GM18909 (cell line): ENCODE results near the gene BHLHA15.
A peak's percentile ranks its signal among the peaks of the same experiment; 100 is the strongest.

Experiments used
- ATAC-seq: cut with Tn5 transposase; IDR thresholded peaks from one replicate; pipeline ENCODE4 v1.9.1; 2021; ENCODE audit warnings: mild to moderate bottlenecking; ENCODE audit not compliant: unreplicated experiment, poor library complexity

BHLHA15 gene

DNA sequence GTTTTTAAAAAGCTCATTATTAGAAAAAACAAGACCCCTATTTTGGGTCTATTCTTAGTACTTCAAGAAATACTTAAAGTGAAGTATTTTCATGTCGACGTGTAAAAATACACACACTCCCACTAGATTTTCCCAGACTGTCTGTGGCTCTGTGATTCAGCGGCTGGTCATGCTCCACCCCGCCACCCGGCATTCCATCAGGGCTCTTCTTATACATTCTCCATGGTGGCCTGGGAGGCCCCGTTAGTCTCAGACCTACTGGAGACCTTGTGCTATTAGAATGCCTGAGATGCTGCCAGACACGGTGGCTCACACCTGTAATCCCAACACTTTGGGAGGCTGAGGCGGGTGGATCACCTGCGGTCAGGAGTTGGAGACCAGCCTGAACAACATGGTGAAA lies 27.7 kb downstream of the BHLHA15 start:
- no peak for ATAC-seq

DNA sequence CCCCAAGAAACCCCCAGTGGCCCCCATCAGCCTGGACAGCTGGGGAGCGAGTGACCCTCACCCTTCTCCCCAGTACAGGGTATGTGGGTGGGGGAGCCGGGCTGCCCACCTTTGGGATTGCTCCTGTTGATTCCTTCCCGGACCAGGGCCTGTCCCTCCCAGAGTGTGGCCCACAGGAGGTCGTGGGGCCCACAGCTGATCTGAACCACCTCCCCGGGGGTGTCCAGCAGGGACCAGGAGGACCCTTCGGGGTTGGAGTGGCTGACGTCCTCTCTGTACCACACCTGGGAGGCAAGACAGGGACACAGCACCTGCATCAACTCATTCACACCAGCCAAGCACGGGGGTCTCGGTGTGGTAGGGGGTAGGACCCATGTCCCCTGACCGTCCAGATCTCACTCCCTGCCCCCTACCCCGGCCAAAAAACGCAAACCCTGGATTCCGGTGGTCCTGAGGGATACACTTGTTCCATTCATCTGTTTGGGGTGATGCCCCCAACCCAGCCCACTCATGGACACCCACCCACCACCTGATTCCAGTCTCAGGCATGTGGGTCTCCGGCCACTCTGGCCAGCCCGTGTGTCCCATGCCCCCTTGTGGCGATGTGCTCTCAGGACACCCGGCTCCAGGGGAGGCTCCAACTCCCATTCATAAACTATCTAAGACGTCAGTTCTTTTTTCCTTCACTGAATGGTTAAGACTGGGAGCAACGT lies 29.9 kb downstream of the BHLHA15 start:
- ATAC-seq = no peak

DNA sequence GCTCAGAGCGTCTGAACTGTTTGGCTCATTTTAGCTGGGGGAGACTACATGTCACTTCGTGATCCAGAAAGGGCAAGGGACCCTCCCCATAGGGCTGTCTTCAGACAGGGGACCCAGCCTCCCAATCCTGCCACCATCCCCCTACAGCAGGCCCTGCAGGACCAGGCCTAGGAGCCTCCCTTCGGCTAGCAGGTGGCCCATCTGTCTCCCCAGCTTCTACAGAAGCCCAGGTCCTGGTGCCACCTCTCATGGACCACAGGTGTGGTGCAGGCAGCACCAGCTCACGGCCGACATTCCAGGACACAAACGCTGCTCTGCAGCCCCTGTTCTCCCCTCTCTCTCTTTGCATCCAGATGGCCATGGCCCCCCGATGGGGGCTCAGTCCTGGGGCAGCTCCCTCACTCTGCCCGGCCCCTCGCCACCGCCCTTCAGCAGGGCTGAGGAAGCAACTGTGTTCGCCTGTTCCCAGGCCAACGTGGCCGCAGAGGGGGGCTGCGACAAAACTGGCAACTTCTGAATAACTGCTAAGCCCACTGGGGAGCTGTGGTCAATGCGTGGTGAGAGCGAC lies 30.5 kb downstream of the BHLHA15 start:
- no peak for ATAC-seq

DNA sequence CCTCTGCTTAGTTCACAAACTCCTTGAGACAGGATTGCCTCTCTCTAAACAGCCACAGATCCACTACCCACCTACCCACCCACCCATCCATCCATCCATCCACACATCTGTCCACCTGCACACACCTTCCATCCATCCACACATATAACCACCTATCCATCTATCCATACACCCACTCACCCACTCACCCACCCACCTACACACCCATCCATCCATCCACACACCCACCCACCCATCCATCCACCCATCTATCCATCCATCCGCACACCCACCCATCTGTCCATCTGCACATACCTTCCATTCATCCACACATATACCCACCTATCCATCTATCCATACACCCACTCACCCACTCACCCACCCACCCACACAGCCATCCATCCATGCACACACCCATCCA lies 31.1 kb downstream of the BHLHA15 start:
- ATAC-seq = no peak

DNA sequence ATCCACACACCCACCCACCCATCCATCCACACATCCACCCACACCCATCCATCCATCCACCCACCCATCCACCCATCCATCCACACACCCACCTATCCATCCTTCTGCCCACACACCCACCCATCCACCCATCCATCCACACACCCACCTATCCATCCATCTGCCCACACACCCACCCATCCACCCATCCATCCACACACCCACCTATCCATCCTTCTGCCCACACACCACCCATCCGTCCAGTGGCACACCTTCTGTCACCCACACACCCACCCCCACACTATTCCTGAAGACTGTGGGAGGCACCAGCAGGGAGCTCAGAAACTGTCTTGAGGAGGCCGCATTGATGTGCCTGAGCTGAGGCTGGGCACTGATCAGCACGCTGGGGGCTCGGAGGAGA lies 31.7 kb downstream of the BHLHA15 start:
- no peak for ATAC-seq

DNA sequence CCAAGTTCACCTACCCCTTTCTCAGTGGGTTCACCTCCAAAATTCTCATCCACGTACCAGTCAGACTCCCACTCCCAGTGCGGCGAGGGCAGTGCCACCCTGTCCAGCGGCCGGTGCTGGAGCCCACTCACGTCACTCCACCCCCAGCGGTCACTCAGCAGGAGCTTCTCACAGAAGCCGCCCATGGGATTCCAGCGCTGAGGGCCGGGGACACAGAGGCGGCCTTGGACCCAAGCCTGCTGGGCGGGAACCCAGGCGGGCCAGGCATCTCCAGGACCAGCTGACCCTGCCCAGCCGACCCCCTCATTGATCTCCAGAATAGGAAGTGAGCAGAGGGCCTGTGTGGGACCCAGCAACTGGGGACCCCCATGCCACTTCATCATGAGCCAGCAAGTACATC lies 33.6 kb downstream of the BHLHA15 start:
- ATAC-seq = no peak

DNA sequence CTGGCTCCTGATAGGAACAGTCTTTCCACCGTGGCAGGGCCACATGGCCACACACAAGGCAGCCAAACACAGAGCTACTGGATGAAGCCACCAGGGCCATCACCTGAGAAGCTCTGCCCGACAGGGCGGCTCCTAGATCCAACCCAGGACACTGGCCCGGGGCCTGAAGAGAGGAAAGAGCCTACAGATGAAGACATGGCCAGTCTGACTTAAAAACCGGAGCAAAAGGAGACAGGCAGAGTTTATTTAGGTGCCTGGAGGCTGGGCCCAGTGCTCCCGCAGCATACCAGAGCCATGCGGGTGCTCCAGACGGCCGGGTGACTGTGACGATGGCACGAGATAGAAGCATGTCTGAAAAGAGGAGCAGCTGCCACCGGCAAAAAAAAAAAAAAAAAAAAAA lies 36.9 kb downstream of the BHLHA15 start:
- ATAC-seq = no peak

DNA sequence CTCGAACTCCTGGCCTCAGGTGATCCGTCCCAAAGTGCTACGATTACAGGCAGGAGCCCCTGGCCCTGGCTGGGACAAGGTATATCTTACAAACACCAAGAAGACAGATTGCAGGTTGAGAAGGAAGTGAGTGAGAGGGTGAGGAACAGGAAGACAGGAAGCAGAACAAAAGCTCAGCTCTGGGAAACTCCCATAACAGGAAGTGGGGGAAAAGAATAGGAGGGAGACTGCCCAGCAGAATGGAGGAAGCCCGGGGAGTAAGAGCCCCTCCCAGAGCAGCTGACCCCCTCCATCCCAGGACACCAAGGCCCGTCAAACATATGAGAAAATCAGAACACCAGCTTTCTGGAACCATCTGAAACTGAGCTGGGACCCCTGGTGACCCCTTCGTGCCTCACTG lies 37.9 kb downstream of the BHLHA15 start:
- ATAC-seq = no peak

DNA sequence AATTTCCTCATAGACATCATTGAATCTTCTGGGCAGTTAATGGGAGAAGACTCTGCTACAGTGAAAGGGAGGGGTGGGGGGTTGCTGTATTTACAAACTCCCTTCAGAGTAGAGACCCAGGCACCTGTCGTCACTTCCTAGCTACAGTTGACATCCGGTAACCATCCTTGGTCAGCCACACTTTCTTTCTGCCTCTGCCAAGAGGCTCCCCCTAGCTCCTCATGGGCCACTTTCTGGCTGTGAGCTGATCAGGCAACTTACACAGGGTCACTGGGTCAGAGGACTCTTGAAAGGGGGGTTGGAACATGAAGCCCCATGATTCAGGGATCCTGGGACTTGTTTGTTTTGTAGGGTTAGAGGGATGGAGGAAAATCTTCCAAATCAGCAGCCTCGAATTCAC lies 39.5 kb downstream of the BHLHA15 start:
- no peak for ATAC-seq

DNA sequence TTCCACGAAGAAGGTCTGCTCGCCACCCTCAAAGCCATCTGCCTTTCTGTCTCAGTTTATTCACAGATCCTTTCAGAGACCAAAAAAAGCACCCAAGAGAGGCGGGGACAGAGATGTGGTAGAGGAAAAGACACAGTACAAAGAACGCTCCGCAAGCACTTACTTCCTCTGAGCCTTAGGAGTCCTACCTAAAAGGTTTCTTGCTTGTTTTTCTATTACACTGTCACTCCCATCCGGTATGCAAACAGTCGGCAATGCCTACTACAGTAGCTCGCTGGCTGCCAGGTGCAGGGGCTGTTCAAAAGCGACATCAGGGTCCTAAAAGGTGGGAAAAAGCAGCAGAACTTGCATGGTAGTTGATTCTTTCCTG lies 40.0 kb downstream of the BHLHA15 start:
- peak; percentile 33 for ATAC-seq

DNA sequence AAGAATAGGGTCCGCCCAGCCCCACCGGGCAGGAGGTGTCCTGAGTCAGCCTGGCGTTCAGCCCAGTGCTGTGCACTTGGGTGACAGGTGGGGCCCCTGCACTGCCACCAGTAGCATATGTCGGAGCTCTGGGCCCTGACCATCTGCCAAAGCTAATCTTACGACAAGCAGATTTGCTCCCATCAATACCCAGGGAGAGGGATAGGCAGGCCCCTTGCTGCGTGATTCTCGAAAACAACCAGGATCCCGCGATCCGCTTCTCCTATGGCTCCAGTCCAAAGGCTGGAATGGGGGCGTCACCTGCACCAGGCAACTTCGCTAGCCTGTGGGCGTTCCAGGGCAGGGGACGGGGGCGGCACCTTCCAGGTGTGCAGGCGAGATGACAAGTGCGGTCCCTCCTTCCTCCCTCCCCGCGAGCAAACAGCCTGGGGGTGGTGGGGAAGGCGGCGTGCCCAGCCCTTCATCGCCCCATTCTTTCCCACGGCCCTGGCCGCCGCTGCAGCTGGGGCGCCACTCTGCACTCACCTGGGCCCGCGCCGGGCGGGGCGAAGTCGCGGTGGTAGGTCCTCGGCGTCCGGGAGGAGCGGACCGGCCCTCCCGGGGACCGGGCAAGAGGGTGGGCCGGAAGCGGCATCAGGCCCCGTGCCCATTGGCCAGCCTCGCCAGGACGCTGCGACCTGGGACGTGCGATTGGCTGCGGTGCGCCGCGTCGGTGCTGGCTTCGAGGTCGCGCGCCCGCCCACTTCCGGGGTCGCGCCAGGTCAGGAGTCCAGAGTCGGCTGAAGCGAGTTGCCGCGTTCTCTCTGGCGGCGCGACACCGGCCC lies 40.6 kb downstream of the BHLHA15 start, which contains the start of gene TECPR1:
TECPR1 (minus strand) TSS at position 632 of the 824 bp plus-strand sequence. CDS start 6,086 bp downstream, outside the sequence.
- ATAC-seq = peak; percentile 98

DNA sequence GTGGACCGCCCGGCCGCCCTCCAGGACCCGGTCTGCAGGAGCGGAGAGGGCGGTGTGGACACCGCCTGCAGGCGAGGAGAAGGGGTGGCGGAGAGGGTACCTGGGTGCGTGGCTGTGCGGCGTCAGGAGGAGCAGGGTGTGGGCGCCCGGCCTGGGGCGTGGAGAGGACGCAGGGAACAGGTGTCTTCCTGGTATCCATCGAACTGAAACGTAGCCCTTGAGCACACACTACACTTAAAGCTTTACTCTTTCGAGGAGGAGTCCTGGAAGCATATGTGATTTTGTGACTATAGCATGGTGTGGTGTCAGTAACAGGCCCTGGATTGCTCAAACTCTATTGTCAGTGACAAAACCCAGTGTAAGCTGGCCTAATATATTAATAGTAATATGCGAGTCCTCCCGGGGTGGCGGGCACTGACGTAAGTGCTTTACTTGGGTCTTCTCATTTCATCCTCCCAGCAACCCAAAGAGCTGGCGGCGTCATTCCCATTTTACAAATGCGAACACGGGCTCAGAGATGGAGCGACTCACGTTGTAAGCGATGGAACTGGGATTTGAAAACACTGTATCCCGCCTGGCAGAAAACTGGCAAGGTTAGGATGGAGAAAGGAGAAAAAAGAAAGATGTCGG lies 41.3 kb downstream of the BHLHA15 start:
- ATAC-seq = no peak

DNA sequence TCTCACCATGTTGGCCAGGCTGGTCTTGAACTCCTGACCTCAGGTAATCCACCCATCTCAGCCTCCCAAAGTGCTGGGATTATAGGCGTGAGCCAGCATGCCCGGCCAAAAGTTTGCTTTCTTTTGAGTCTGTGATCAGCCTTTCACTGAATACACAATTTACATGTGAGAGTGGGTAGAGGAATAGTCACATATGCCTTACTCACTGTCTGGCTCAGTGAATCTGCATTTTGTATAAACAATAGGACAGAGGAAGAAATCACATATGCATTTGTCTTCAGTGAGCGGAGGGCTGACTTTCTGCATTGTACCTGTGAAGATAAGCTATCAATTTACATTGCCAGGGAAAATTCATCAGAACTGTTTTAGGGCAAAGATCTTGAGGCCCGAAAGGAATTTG lies 43.3 kb downstream of the BHLHA15 start:
- no peak for ATAC-seq

DNA sequence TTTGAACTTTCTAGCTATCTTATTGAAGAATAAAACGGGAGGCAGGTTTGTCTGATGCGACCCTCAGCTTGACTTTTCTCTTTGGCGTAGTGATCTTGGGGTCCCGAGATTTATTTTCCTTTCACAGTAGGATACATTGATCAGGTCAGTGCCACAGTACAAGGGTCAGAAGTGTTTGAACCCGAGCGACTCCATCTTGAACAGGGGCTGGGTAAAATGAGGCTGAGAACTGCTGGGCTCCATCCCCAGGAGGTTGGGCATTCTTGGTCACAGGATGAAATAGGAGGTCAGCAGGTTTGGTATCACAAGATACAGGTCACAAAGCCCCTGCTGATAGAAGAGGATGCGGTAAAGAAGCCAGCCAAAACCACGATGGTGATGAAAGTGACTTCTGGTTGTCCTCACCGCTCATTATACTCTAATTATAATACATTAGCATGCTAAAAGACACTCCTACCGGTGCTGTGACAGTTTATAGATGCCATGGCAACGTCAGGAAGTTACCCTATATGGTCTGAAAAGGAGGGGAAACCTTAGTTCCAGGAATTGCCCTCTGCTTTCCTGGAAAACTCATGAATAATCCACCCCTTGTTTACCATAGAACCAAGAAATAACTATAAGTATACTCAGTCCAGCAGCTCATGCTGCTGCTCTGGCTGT lies 43.8 kb downstream of the BHLHA15 start:
- no peak for ATAC-seq

DNA sequence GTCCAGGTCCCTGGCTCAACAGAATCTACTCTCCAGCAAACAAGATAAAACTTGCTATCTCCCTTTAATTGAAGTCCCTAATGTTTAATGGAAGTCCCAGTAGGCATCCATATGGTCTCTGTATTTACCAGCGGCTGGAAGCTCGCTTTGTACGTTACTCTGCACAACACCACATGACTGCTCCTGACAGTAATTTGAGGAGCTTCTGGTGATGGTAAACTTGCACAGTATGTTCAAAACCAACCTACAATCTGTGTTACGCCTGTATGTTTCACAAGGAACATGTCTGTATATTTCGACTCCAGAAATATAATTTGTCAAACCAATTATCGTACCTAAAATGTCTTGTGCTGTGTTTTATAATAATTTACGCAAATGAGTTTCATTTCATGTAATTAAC lies 45.2 kb downstream of the BHLHA15 start:
- ATAC-seq = no peak

DNA sequence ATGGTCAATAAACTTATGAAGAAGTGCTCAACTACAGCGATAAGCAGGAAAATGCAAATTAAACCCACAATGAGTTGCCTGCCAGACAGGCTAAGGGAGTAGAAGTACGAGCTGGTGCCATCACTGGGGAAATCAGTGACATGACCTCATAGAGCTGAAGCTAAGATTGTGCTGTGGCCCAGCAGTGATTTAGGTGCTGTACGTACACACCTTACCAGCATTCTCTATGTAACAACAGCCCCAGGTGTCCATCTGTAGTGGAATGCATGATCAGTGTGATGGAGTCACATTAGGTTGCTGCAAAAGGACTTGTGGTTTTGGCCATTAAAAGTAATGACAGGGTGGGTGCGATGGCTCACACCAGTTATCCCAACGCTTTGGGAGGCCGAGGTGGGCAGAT lies 46.5 kb downstream of the BHLHA15 start:
- ATAC-seq = no peak
